ENCODE data around the gene LRMDA. TPM values are rescaled to one million over a fixed set of nuclear protein-coding genes. Genes with fewer than 3 reads are reported as not detected.

LRMDA gene
- total RNA-seq, 1 donor from 2014 or later = 2.1 TPM

GRCh38 chr10:75779276-75779675 is 347.9 kb downstream of the LRMDA start:
- DNase-seq = no peak
- Mint-ChIP-seq H3K9me3 (ENCODE audit: unreplicated experiment) (peaks cover 5% of the 10 kb centered on the region), H3K27ac (ENCODE audit: unreplicated experiment) (no peak overlapping the region)

GRCh38 chr10:75782463-75783248 is 351.2 kb downstream of the LRMDA start:
- Mint-ChIP-seq H3K9me3 (ENCODE audit: unreplicated experiment) (peaks cover 8% of the 10 kb centered on the region), H3K4me1 (ENCODE audit: low read depth, unreplicated experiment) (peaks cover 3% of the 10 kb centered on the region), H3K27me3 (ENCODE audit: unreplicated experiment) (peaks cover 3% of the 10 kb centered on the region), H3K36me3 (ENCODE audit: unreplicated experiment) (no peaks in the 10 kb centered on the region), H3K4me3 (ENCODE audit: unreplicated experiment) (no peak overlapping the region), H3K27ac (ENCODE audit: unreplicated experiment) (no peak overlapping the region)
- TF ChIP-seq CTCF (IDR thresholded peaks at IDR 0.05; ENCODE audit: partially characterized antibody, unreplicated experiment) = no peak
- DNase-seq = no peak

More at GRCh38 chr10:75779276-75779675, 347.9 kb downstream of the LRMDA start:
- H3K27me3 Mint-ChIP-seq (ENCODE audit: unreplicated experiment) = peaks cover 3% of the 10 kb centered on the region
- H3K4me3 Mint-ChIP-seq (ENCODE audit: unreplicated experiment) = no peak overlapping the region
- H3K36me3 Mint-ChIP-seq (ENCODE audit: unreplicated experiment) = no peaks in the 10 kb centered on the region
- no peak for TF ChIP-seq CTCF (IDR thresholded peaks at IDR 0.05; ENCODE audit: partially characterized antibody, unreplicated experiment)
- peaks cover 3% of the 10 kb centered on the region for H3K4me1 Mint-ChIP-seq (ENCODE audit: low read depth, unreplicated experiment)

- TF ChIP-seq CTCF (IDR thresholded peaks at IDR 0.05; ENCODE audit: partially characterized antibody, unreplicated experiment) = no peak
- Mint-ChIP-seq H3K27ac (ENCODE audit: unreplicated experiment) (no peak overlapping the region), H3K4me1 (ENCODE audit: low read depth, unreplicated experiment) (peaks cover 3% of the 10 kb centered on the region), H3K4me3 (ENCODE audit: unreplicated experiment) (no peak overlapping the region), H3K36me3 (ENCODE audit: unreplicated experiment) (no peaks in the 10 kb centered on the region), H3K27me3 (ENCODE audit: unreplicated experiment) (no peaks in the 10 kb centered on the region), H3K9me3 (ENCODE audit: unreplicated experiment) (peaks cover 5% of the 10 kb centered on the region)
- no peak for DNase-seq
Observed at GRCh38 chr10:75788394-75789205, 357.2 kb downstream of the LRMDA start.

DNA sequence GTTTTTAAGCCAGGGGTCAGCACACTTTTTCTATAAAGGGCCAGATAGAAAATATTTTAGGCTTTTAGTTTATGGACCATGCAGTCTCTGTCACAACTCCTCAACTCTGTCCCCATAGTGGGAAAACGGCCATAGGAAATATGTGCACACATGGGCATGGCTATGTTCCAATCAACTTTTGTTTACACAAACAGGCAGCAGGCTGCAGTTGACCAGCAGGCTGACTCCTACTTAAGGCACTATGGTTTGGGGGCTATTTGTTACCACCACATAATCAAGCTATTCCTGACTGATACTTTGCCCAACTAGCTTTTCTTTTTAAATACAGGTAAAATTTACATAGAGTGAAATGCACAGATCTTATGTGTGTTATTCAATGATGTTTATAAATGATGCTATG is 362.4 kb downstream of the LRMDA start:
- H3K27ac Mint-ChIP-seq (ENCODE audit: unreplicated experiment) = no peak overlapping the region
- no peak for DNase-seq
- no peak for TF ChIP-seq CTCF (IDR thresholded peaks at IDR 0.05; ENCODE audit: partially characterized antibody, unreplicated experiment)
- peaks cover 3% of the 10 kb centered on the region for H3K4me1 Mint-ChIP-seq (ENCODE audit: low read depth, unreplicated experiment)
- no peaks in the 10 kb centered on the region for H3K36me3 Mint-ChIP-seq (ENCODE audit: unreplicated experiment)
- no peak overlapping the region for H3K4me3 Mint-ChIP-seq (ENCODE audit: unreplicated experiment)
- no peaks in the 10 kb centered on the region for H3K27me3 Mint-ChIP-seq (ENCODE audit: unreplicated experiment)
- H3K9me3 Mint-ChIP-seq (ENCODE audit: unreplicated experiment) = no peaks in the 10 kb centered on the region

- TF ChIP-seq CTCF (IDR thresholded peaks at IDR 0.05; ENCODE audit: partially characterized antibody, unreplicated experiment) = no peak
- no peaks in the 10 kb centered on the region for H3K27me3 Mint-ChIP-seq (ENCODE audit: unreplicated experiment)
- no peaks in the 10 kb centered on the region for H3K36me3 Mint-ChIP-seq (ENCODE audit: unreplicated experiment)
- DNase-seq = no peak
- no peak overlapping the region for H3K4me3 Mint-ChIP-seq (ENCODE audit: unreplicated experiment)
- peaks cover 2% of the 10 kb centered on the region for H3K9me3 Mint-ChIP-seq (ENCODE audit: unreplicated experiment)
- peaks cover 10% of the 10 kb centered on the region for H3K4me1 Mint-ChIP-seq (ENCODE audit: low read depth, unreplicated experiment)
- H3K27ac Mint-ChIP-seq (ENCODE audit: unreplicated experiment) = no peak overlapping the region
Observed at GRCh38 chr10:75801121-75801520, 369.7 kb downstream of the LRMDA start.
